ENCODE results near the gene ZNHIT3. TPM values are rescaled to one million over a fixed set of nuclear protein-coding genes. Genes with fewer than 3 reads are reported as not detected.

Gene ZNHIT3
- total RNA-seq, 1 experiment from 2014 or later: 47.7 TPM

GRCh38 chr17:36511216-36511615 is 24.7 kb downstream of the ZNHIT3 start:
- no peak for DNase-seq (ENCODE audit: low spot score)

DNA sequence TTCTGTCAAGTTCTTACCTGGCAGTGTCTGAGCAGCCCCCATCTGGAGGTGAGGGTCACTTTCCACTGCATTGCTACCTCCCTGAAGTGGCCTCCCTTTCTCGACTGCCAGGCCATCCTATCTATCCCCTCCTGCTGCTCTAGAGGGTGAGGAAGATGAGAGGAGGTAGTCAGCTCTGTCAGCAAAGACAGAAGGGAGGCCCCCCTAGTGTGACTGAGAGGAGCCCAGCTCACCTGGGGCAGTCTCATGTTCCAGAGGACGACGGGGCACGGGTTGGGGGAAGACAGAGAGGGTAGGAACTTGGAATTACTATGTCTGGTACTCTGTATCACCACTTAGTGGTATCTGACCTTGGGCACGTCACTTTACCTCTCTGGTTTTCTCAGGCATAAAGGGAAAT is 26.2 kb downstream of the ZNHIT3 start:
- DNase-seq (ENCODE audit: low spot score): no peak

GRCh38 chr17:36514856-36515255 is 28.4 kb downstream of the ZNHIT3 start:
- no peak for DNase-seq (ENCODE audit: low spot score)

DNA sequence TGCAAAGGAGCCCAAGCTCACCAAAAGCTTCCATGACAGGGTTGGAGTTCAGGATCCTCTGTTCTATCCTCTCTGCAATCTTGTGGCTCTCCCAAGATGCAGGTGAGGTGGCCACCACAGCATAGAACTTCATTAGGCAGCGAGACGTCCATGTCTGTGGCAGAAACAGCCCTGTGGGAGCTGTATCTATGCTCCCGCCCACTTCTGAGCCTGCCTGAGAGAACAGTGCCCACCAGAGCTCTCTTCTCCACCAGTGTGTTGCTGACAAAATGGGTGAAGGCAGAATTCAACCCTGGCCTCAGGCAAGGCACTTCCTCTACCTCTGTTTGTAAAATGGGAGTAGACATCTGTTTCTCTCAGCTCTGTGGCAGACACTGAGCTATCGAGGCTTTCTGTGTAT is 29.4 kb downstream of the ZNHIT3 start:
- DNase-seq (ENCODE audit: low spot score): no peak

DNA sequence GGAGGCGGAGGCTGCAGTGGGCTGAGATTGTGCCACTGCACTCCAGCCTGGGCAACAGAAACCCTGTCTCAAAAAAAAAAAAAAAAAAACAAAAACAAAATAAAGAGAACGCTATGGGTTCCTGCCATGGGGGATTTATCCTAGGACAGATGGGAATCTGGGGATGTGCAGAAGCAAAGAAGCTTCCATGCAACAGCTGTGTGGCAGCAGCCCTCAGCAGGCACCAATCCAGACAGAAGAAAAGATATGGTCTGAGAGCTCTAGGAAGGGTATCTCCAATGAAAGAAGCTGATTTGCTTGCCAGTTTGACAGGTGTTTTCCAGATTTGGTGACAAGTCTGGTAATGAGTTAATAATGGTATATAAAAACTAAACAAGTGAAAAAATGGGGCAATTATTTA is 36.6 kb downstream of the ZNHIT3 start:
- no peak for DNase-seq (ENCODE audit: low spot score)

GRCh38 chr17:36524428-36524876 is 38.0 kb downstream of the ZNHIT3 start:
- DNase-seq (ENCODE audit: low spot score): peak; percentile 46

GRCh38 chr17:36525113-36525512 is 38.6 kb downstream of the ZNHIT3 start:
- no peak for DNase-seq (ENCODE audit: low spot score)

DNA sequence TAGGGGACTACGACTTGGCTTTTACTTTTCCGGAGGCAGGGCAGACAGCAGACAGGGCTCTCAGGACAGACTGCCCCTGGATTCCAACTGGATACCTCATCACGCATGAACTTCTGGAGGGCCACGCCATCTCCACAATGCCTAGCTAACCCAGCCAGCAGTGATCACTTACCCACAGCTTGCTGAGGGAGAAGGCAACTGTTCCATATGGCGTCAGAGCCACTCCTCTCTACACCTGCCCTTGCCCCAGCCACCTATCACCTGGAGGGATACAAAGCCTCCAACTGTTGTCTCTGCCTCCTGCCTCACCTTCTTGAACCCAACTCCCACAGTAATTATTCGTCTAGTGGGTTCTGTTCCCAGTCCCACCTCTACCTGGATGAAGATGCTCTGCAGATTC is 39.4 kb downstream of the ZNHIT3 start:
- no peak for DNase-seq (ENCODE audit: low spot score)

DNA sequence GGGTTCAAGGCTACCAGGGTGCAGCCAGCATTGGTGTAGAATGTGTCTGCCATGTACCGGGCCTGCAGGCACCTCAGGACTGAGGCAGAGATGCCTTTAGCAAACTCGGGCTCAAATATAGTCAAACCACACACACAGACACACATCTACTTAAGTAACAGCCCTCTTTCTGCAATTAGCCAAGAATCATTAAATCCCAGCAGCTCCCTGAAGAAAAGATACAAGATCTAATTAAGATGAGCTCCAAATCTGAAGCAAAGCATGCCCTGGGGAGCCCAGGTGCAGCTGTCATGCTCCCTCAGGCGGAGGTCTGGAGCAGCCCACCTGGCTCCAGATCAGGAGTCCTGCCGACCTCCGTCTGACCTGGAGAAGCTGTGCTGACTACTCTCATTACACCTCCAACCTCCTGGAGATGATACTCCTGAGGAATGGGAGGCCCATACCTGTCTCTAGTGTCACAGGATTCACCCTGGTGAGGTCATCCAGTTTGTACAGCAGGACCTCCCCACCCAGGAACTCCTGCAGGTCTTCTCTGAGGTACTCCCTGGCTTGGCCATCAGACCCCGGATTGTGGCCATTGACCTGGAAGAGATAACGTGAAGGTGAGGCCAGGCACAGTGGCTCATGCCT is 41.3 kb downstream of the ZNHIT3 start:
- DNase-seq (ENCODE audit: low spot score): no peak

DNA sequence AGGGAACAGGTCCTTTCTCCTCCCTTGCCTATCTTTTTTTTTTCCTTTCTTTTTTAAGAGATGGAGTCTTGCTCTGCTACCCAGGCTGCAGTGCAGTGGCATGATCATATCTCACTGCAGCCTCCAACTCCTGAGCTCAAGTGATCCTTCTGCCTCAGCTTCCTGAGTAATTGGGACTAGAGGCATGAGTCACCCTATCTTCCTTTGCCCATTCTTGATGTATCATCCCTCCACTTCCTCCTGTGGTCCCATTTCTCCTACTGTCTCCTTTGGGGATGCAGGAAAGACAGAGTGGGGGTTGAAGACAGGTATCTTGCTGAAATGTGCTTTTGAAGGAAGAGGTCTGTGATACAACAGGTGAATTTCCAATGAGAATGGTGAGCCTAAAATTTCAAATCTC is 42.6 kb downstream of the ZNHIT3 start:
- DNase-seq (ENCODE audit: low spot score): peak; percentile 80

DNA sequence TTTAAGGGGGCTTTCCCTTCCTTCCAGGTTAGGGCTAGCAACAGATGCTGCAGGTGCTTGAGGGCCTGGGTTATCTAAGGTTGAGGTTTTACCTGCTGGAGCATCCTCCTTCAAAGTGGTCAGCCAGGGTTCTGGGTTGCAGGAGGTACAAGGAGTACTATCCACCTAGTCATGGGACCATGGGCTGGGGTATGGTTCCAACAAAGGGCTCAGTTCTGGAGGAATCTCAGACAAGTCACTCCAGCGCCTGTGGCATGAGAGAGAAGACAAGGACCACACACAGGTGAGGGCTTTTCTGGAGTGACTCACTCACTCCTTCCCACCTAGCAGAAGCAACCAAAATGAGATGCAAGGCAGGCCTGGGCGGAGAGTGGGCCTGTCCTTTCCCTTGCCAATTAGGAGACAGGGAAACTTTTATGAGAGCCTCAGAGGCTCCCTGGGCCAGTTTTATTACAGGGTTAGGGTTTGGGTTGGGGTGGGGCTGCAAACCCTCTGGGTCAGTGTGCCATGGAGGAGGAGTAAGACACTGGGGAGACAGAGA is 46.0 kb downstream of the ZNHIT3 start:
- no peak for DNase-seq (ENCODE audit: low spot score)

- DNase-seq (ENCODE audit: low spot score): peak; percentile 69
These were observed 47.7 kb downstream of the ZNHIT3 start for GRCh38 chr17:36533935-36534839.

- DNase-seq (ENCODE audit: low spot score): peak; percentile 89
These were observed 48.6 kb downstream of the ZNHIT3 start, which contains the start of the genes MYO19 and PIGW for GRCh38 chr17:36534840-36535668. Gene MYO19, minus strand, starts transcription at chr17:36534868. Its CDS starts 2,330 bp downstream, at chr17:36532538. Gene PIGW, plus strand, starts transcription at chr17:36534987. Its CDS starts 2,115 bp downstream, at chr17:36537102.

GRCh38 chr17:36535669-36536081 is 49.2 kb downstream of the ZNHIT3 start:
- no peak for DNase-seq (ENCODE audit: low spot score)

DNA sequence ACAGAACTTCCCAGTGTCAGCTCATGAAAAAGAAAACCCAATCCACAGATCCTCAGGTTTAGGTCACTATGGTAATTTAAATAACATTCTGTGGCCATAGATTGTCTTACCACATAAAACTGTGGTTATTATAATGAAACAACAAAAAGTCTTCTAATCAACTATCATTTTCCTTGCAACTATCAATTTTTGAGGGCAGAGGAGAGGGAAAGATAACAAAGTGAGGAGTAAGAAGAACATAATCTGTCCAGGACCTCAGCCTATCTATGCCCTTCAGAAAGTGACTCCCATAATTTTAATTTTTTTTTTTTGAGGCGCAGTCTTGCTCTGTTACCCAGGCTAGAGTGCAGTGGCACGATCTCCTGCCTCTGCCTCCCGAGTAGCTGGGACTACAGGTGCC is 54.2 kb downstream of the ZNHIT3 start:
- no peak for DNase-seq (ENCODE audit: low spot score)

GRCh38 chr17:36542755-36543154 is 56.3 kb downstream of the ZNHIT3 start:
- no peak for DNase-seq (ENCODE audit: low spot score)

- DNase-seq (ENCODE audit: low spot score): no peak
These were observed 57.5 kb downstream of the ZNHIT3 start for GRCh38 chr17:36544044-36544306.

- peak; percentile 84 for DNase-seq (ENCODE audit: low spot score)
These were observed 58.0 kb downstream of the ZNHIT3 start, which contains the start of gene GGNBP2 for GRCh38 chr17:36544307-36545076. Gene GGNBP2, plus strand, starts transcription at chr17:36544919. Its CDS starts 806 bp downstream, at chr17:36545725.

- DNase-seq (ENCODE audit: low spot score): no peak
These were observed 58.6 kb downstream of the ZNHIT3 start for GRCh38 chr17:36545077-36545464.
